Measurements from ENCODE around the gene TENT5C.

TENT5C gene

DNA sequence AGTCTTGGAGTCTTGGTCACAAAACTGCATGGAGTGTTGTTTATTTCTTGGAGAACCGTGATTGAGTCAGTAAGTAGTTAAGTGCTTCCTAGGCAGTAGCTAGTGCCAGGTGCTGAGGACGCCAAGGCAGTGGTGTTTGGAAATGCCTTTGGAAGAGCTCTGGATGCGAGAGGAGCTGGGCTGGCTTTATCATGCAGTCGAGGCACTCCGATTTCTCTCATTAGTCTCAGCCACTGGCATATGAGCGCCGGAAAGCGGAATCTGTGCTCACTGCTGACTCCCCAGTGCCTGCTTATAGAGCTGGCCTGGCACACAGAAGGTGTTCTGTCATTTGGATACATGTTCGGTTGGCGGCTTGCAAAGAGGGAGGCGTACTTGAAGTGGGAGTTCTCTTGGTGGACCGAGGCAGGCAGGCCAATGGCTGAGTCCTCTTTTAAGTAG is 3.6 kb downstream of the TENT5C start:
- POLR2A ChIA-PET: no interaction called here
- TF ChIP-seq, protein P1, sequence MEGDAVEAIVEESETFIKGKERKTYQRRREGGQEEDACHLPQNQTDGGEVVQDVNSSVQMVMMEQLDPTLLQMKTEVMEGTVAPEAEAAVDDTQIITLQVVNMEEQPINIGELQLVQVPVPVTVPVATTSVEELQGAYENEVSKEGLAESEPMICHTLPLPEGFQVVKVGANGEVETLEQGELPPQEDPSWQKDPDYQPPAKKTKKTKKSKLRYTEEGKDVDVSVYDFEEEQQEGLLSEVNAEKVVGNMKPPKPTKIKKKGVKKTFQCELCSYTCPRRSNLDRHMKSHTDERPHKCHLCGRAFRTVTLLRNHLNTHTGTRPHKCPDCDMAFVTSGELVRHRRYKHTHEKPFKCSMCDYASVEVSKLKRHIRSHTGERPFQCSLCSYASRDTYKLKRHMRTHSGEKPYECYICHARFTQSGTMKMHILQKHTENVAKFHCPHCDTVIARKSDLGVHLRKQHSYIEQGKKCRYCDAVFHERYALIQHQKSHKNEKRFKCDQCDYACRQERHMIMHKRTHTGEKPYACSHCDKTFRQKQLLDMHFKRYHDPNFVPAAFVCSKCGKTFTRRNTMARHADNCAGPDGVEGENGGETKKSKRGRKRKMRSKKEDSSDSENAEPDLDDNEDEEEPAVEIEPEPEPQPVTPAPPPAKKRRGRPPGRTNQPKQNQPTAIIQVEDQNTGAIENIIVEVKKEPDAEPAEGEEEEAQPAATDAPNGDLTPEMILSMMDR (IDR thresholded peaks at IDR 0.05; ENCODE audit: control extremely low read depth, extremely low read depth, low read depth, missing control alignments): no peak
- DNase-seq (ENCODE audit: extremely low spot score): no peak
- CTCF ChIA-PET: interaction anchor here (1.0 to 3.3 kb wide), 2 partner anchors 32 to 74 kb away, joined by 3 to 10 read pairs; no protein-coding TSS in a partner anchor

DNA sequence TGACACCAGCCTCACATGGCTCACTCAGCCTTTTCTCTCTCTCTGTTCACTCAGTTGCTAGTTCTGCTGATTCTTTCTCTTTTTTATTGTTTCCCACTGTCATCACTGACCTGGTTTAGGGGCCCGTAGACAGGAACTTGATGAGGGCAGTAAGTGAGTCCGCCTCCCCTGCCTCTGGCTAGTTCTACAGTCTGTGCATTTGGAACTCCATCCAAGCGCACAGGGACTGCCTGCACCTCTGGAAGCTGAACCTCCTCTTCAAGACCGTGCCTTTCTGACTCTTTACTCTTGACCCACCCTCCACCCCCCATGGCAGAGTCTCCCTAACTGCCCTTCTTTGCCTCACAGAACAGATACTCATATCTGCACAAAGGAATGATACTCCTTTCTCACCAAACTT is 4.2 kb downstream of the TENT5C start:
- CTCF ChIA-PET: interaction anchor here (0.7 to 3.3 kb wide), 3 partner anchors 31 to 88 kb away, joined by 3 to 10 read pairs (median 3); no protein-coding TSS in a partner anchor
- POLR2A ChIA-PET: no interaction called here
- TF ChIP-seq, protein P1 (IDR thresholded peaks at IDR 0.05; ENCODE audit: control extremely low read depth, extremely low read depth, low read depth, missing control alignments): no peak
- DNase-seq (ENCODE audit: extremely low spot score): no peak

DNA sequence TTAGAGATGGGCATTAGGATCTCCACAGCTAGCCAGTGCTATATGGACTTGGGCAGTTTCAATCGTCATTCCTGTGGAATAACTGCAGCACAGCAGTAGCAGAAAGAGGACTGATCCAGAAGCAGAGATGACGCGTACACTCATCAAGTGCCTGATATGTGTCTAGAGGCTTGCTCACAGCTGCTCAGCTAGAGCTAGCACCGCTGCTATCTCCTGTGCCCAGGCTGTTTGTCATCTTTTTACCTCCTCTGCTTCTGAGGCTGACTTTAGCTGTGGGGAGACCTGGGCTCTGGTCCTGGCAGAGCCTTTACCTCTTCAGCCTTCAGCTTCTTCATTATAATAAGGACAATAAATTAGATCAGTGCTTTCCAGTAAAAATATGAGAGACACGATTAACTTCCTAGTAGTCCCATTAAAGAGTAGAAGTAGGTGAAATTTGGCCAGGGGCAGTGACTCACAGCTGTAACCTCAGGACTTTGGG is 5.3 kb downstream of the TENT5C start:
- TF ChIP-seq, protein P1 (IDR thresholded peaks at IDR 0.05; ENCODE audit: control extremely low read depth, extremely low read depth, low read depth, missing control alignments): no peak
- DNase-seq (ENCODE audit: extremely low spot score): no peak
- POLR2A ChIA-PET: no interaction called here
- CTCF ChIA-PET: interaction anchor here (0.7 to 3.3 kb wide), 4 partner anchors 15 to 76 kb away, joined by 3 to 10 read pairs (median 3); no protein-coding TSS in a partner anchor

DNA sequence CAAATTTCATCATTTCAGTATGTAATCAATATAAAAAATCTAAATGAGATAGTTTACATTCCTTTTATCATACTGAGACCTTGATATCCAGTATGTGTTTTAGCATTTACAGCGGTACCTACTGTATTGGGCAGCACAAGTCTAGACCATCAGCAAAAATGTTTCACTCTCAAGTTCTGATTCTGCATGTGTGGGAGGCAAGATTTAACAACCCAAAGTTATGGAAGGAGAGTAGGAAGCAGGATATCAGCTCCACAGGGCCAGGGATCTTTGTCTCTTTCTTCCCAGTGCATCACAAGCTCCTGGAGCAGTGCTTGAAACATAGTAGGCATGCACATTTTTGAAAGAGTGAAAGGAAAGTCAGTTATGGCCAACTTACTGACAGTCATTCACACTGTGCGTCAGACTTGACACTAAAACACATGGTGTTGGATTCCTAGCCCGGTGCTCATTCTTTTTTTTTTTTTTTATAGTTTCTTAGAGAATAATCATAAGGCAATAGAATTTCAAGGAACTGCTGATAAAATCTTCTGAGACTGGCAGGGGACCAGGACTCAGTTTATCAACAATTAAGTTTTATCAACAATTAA is 6.1 kb downstream of the TENT5C start:
- TF ChIP-seq, protein P1 (IDR thresholded peaks at IDR 0.05; ENCODE audit: control extremely low read depth, extremely low read depth, low read depth, missing control alignments): no peak
- ChIA-PET CTCF (interaction anchor here (0.7 to 1.8 kb wide), 5 partner anchors 14 to 21 kb away, joined by 3 to 5 read pairs (median 3); no protein-coding TSS in a partner anchor), POLR2A (no interaction called here)
- DNase-seq (ENCODE audit: extremely low spot score): no peak

DNA sequence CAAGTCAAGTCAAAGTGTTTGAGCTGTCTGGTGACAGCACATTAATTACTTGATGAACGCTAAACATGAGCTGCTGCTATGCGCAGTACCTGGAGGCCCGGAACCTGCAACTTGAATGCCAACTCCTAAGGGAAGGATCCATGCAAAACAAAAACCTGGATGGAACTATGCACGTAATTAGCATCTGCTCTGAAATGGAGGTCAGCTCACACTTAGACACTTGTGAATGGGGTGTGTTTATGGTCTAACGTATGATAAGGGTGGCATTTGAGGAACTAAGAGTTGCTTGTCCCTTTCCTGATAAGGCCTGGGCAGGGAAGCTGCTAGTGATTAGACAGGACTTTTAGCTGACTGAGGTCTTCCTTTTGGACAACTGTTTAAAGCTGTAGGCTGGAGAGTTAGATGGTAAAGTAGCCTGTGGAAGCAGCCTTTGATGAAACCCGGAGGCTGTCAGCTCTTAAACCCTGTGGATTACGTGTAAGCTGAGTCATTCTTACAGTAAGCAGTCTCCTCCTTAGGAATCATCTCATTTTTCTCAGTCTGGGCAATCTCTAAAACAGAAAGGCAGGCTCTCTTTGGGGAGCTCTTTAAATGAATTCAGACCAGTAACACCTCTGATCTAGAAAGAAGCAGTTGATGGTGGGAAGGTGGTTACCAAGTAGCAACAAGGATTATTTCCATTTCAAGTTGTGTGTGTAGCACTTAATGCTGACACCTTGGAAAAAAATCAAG is 6.8 kb downstream of the TENT5C start:
- no peak for DNase-seq (ENCODE audit: extremely low spot score)
- TF ChIP-seq, protein P1 (IDR thresholded peaks at IDR 0.05; ENCODE audit: control extremely low read depth, extremely low read depth, low read depth, missing control alignments): no peak
- ChIA-PET POLR2A (no interaction called here), CTCF (interaction anchor here (1.5 to 1.8 kb wide), 2 partner anchors 15 to 21 kb away, joined by 3 to 5 read pairs; no protein-coding TSS in a partner anchor)

DNA sequence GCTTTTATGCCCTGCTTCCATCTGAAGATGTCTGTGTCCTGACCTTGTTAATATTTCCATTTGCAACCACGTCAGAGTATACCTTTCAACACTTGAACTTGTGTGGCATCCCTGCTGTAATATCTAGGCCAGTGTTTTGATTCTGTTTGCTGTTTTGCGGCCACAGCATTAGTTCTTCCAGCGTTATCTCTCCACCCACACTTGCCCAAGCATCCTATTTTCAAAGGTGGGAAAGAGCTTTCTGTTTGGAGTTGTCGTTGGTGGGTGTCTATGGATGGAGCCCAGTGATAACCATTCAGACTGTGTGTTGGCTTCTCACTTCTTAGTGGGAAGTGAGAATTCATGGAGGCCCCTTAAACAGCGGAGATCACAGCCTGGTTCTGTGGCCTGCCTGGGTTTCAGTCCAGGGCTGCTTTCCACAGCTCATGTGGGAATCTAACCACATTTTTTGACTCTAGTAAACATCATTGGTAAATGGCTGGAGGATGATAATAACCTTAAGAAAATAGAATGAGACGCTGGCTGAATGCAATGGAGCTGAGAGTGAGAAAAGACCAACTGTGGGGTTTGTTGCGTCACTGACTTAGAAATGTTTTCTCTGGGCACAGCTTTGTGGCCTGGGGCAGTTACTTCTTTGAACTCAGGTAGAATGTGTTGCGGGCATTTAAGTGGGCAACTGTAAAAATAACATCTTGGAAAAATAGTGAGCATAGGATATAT is 7.6 kb downstream of the TENT5C start:
- CTCF ChIA-PET: interaction anchor here (1.5 to 1.8 kb wide), 2 partner anchors 15 to 22 kb away, joined by 3 to 5 read pairs; no protein-coding TSS in a partner anchor
- TF ChIP-seq, protein P1 (IDR thresholded peaks at IDR 0.05; ENCODE audit: control extremely low read depth, extremely low read depth, low read depth, missing control alignments): no peak
- POLR2A ChIA-PET: no interaction called here
- no peak for DNase-seq (ENCODE audit: extremely low spot score)

All from GM10248 (cell line).